Measurements from ENCODE around the gene SDR42E1.
A peak's percentile ranks its signal among the peaks of the same experiment; 100 is the strongest.

The SDR42E1 gene

DNA sequence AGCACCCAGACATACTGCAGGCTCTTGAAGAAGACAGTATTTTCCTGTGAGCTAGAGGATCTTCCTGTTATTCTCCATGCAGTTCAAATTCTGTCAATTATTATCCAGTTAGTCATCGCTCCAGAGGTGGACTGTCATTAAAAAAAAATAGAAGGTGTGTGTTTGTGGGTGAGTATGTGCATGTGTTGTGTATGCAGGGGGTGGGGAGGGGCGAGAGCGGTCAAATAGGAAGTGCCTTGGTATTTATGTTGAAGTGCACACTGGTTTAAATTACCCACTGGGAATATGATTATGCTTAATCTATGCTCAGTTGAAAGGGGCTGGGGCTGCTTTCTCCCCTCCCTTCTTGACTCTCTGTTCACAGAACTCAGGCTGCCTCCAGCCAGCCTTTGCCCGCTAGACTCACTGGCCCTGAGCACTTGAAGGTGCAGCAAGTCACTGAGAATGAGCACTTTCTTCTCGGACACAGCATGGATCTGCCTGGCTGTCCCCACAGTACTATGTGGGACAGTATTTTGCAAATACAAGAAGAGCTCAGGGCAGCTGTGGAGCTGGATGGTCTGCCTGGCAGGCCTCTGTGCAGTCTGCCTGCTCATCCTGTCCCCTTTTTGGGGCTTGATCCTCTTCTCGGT is 23.8 kb upstream of the SDR42E1 start, which contains the start of gene HSD17B2:
HSD17B2 (plus strand) TSS at position 273 of the 632 bp plus-strand sequence; CDS start at position 445, 172 bp downstream.
- Histone ChIP-seq H3K4me3 (replicated peaks; ENCODE audit: insufficient read depth, low read length) (no peak within 1 kb of the TSS), H3K27ac (replicated peaks) (no peak within 1 kb of the TSS), H3K27me3 (ENCODE audit: insufficient read depth, poor library complexity, severe bottlenecking) (peaks cover 5% of the 10 kb centered on the region)
- TF ChIP-seq, protein P1, sequence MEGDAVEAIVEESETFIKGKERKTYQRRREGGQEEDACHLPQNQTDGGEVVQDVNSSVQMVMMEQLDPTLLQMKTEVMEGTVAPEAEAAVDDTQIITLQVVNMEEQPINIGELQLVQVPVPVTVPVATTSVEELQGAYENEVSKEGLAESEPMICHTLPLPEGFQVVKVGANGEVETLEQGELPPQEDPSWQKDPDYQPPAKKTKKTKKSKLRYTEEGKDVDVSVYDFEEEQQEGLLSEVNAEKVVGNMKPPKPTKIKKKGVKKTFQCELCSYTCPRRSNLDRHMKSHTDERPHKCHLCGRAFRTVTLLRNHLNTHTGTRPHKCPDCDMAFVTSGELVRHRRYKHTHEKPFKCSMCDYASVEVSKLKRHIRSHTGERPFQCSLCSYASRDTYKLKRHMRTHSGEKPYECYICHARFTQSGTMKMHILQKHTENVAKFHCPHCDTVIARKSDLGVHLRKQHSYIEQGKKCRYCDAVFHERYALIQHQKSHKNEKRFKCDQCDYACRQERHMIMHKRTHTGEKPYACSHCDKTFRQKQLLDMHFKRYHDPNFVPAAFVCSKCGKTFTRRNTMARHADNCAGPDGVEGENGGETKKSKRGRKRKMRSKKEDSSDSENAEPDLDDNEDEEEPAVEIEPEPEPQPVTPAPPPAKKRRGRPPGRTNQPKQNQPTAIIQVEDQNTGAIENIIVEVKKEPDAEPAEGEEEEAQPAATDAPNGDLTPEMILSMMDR (IDR thresholded peaks at IDR 0.05; ENCODE audit: insufficient read depth, low read length), result no peak
- TF ChIP-seq SPI1 (IDR thresholded peaks at IDR 0.05; ENCODE audit: borderline replicate concordance, low read depth) (no peak), GABPA (IDR thresholded peaks at IDR 0.05; ENCODE audit: low read depth) (no peak), POLR2AphosphoS5 (IDR thresholded peaks at IDR 0.05; ENCODE audit: low read depth) (no peak)
- TF ChIP-seq, protein P2, sequence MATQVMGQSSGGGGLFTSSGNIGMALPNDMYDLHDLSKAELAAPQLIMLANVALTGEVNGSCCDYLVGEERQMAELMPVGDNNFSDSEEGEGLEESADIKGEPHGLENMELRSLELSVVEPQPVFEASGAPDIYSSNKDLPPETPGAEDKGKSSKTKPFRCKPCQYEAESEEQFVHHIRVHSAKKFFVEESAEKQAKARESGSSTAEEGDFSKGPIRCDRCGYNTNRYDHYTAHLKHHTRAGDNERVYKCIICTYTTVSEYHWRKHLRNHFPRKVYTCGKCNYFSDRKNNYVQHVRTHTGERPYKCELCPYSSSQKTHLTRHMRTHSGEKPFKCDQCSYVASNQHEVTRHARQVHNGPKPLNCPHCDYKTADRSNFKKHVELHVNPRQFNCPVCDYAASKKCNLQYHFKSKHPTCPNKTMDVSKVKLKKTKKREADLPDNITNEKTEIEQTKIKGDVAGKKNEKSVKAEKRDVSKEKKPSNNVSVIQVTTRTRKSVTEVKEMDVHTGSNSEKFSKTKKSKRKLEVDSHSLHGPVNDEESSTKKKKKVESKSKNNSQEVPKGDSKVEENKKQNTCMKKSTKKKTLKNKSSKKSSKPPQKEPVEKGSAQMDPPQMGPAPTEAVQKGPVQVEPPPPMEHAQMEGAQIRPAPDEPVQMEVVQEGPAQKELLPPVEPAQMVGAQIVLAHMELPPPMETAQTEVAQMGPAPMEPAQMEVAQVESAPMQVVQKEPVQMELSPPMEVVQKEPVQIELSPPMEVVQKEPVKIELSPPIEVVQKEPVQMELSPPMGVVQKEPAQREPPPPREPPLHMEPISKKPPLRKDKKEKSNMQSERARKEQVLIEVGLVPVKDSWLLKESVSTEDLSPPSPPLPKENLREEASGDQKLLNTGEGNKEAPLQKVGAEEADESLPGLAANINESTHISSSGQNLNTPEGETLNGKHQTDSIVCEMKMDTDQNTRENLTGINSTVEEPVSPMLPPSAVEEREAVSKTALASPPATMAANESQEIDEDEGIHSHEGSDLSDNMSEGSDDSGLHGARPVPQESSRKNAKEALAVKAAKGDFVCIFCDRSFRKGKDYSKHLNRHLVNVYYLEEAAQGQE (IDR thresholded peaks at IDR 0.05; ENCODE audit: insufficient replicate concordance, low read depth), result no peak
- no peak for DNase-seq (ENCODE audit: low read depth in 1 of 2, low spot score in 1 of 2)

DNA sequence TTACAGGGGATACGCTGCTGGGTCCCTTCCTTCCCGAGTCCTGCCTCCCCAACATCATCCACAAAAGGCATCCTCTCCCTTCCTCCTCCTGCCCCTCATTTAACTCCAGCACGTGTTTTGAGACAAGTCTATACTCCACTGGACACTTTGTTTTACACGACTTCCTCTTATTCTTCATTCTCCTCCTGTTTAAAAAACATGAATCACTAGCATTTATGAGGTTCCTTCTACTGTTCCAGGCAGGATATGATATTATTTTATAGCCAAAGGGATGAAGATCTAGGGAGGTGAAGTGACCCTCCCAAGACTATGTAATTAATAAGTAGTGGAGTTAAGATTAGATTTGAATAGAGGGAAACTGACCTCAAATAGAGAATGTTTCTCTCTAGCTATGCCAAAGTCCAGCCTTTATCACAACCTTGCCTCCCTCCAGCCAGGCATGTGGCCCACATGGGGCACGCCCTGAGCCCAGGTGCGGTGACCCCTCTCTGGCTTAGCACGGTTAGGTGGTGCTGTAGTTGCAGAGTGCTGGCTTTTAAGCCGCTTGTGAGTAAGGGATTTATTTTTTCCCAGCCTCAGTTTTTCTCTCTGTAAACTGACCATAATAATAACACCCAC is 22.5 kb upstream of the SDR42E1 start:
- DNase-seq (ENCODE audit: low read depth in 1 of 2, low spot score in 1 of 2), result no peak
- TF ChIP-seq, protein P2 (IDR thresholded peaks at IDR 0.05; ENCODE audit: insufficient replicate concordance, low read depth), result no peak
- no peak for TF ChIP-seq POLR2AphosphoS5 (IDR thresholded peaks at IDR 0.05; ENCODE audit: low read depth)
- TF ChIP-seq SPI1 (IDR thresholded peaks at IDR 0.05; ENCODE audit: borderline replicate concordance, low read depth), result peak; percentile 27; the same call in 1 of the 2 replicates
- TF ChIP-seq, protein P1 (IDR thresholded peaks at IDR 0.05; ENCODE audit: insufficient read depth, low read length), result no peak
- no peak for TF ChIP-seq GABPA (IDR thresholded peaks at IDR 0.05; ENCODE audit: low read depth)
- no peak overlapping the region for H3K4me3 ChIP-seq (replicated peaks; ENCODE audit: insufficient read depth, low read length)
- peaks cover 3% of the 10 kb centered on the region for H3K27me3 ChIP-seq (ENCODE audit: insufficient read depth, poor library complexity, severe bottlenecking)
- H3K27ac ChIP-seq (replicated peaks), result no peak overlapping the region

DNA sequence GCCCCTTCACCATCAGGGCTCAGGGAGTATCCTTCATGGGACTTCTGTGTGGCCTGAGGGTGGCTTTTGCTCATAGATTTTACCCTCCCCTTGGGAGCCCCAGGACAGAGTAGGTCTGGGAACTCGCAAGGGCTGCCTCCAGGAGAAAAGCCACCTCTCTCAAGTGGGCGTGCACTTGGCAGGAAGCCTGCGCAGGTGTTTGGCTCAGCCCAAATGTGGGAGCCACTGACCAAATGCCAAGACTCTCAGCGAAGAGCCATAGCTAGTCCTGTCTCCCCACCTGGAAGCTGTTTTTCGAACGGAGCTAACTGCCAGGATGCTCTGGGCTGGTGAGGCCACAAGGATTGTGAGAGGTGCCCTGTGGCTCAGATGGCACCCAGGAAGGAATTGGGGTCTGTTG is 21.7 kb upstream of the SDR42E1 start:
- no peak for DNase-seq (ENCODE audit: low read depth in 1 of 2, low spot score in 1 of 2)
- TF ChIP-seq GABPA (IDR thresholded peaks at IDR 0.05; ENCODE audit: low read depth), result no peak
- no peak for TF ChIP-seq POLR2AphosphoS5 (IDR thresholded peaks at IDR 0.05; ENCODE audit: low read depth)
- TF ChIP-seq, protein P2 (IDR thresholded peaks at IDR 0.05; ENCODE audit: insufficient replicate concordance, low read depth), result no peak
- TF ChIP-seq, protein P1 (IDR thresholded peaks at IDR 0.05; ENCODE audit: insufficient read depth, low read length), result no peak
- TF ChIP-seq SPI1 (IDR thresholded peaks at IDR 0.05; ENCODE audit: borderline replicate concordance, low read depth), result no peak
- H3K4me3 ChIP-seq (replicated peaks; ENCODE audit: insufficient read depth, low read length), result no peak overlapping the region
- no peaks in the 10 kb centered on the region for H3K27me3 ChIP-seq (ENCODE audit: insufficient read depth, poor library complexity, severe bottlenecking)
- no peak overlapping the region for H3K27ac ChIP-seq (replicated peaks)
